PC-9 (cell line): ENCODE measurements around the gene C2CD3. TPM values are rescaled to one million over a fixed set of nuclear protein-coding genes. Genes with fewer than 3 reads are reported as not detected.

Source experiments
- BruUV-seq: library from RNA; stranded (reverse); fragments of 400-500 nt; replicated peaks from 2 replicates; lab custom pipeline; 2021; lab: Mats Ljungman, UMichigan
- CTCF ChIA-PET: fragments of 300-600 bp; sonication (Branson Sonifier 250); formaldehyde crosslinking; loops from one replicate; lab custom pipeline; 2022; ENCODE audit warnings: antibody characterized with exemption; lab: Charles Lee
- POLR2A ChIA-PET: fragments of 300-600 bp; sonication (Branson Sonifier 250); formaldehyde crosslinking; loops from one replicate; lab custom pipeline; 2022; ENCODE audit warnings: antibody characterized with exemption; ENCODE audit not compliant: unreplicated experiment; lab: Charles Lee
- DNase-seq, 2 experiments: peaks; one replicate each; pipeline versions ENCODE4 v3.0.0 to v3.0.0-alpha.2; 2015 to 2022; ENCODE audit warnings: mixed read lengths in 1 of 2
- H2AFZ ChIP-seq: fragments of 200-600 bp; sonication (generic); 2 replicates; pipeline ENCODE4 v1.8.1; 2017; ENCODE audit warnings: antibody characterized with exemption
- H3F3A ChIP-seq: fragments of 200-600 bp; sonication (generic); 2 replicates; pipeline ENCODE4 v1.8.1; 2017; ENCODE audit warnings: antibody characterized with exemption, mild to moderate bottlenecking, low read depth; ENCODE audit not compliant: insufficient read depth
- H3K27ac ChIP-seq: fragments of 200-600 bp; sonication (generic); 2 replicates; pipeline ENCODE4 v1.6.1; 2016; ENCODE audit warnings: mixed run types
- H3K27me3 ChIP-seq: fragments of 200-600 bp; sonication (generic); 2 replicates; pipeline ENCODE4 v1.6.1; 2016; ENCODE audit warnings: low read depth, mixed run types; ENCODE audit not compliant: insufficient read depth
- H3K36me3 ChIP-seq: fragments of 200-600 bp; sonication (generic); 2 replicates; pipeline ENCODE4 v1.6.1; 2016; ENCODE audit warnings: low read depth, mixed run types
- H3K4me1 ChIP-seq: fragments of 200-600 bp; sonication (generic); replicated peaks from 2 replicates; pipeline ENCODE4 v1.6.1; 2016; ENCODE audit warnings: mixed run types; ENCODE audit not compliant: insufficient read depth
- H3K4me2 ChIP-seq: fragments of 200-600 bp; sonication (generic); 2 replicates; pipeline ENCODE4 v1.6.1; 2017; ENCODE audit warnings: mixed run types
- H3K4me3 ChIP-seq: fragments of 200-600 bp; sonication (generic); 2 replicates; pipeline ENCODE4 v1.6.1; 2016; ENCODE audit warnings: mixed run types
- H3K79me2 ChIP-seq: fragments of 200-600 bp; sonication (generic); 2 replicates; pipeline ENCODE4 v1.6.1; 2017; ENCODE audit warnings: low read depth, mixed run types
- H3K9me2 ChIP-seq: fragments of 200-600 bp; sonication (generic); 2 replicates; pipeline ENCODE4 v1.8.1; 2017; ENCODE audit warnings: mild to moderate bottlenecking; ENCODE audit not compliant: insufficient read depth
- H3K9me3 ChIP-seq: fragments of 200-600 bp; sonication (generic); 2 replicates; pipeline ENCODE4 v1.8.1; 2016; ENCODE audit warnings: low read depth; ENCODE audit not compliant: insufficient read depth
- H4K20me1 ChIP-seq: fragments of 200-600 bp; sonication (generic); 2 replicates; pipeline ENCODE4 v1.8.1; 2017; ENCODE audit not compliant: insufficient read depth
- CTCF ChIP-seq: fragments of 200-600 bp; sonication (generic); conservative IDR thresholded peaks from 2 replicates; pipeline ENCODE4 v1.6.1; 2017; ENCODE audit warnings: mixed run types, antibody characterized with exemption, mild to moderate bottlenecking, moderate library complexity
- EZH2 ChIP-seq: fragments of 200-600 bp; sonication (generic); IDR thresholded peaks from 2 replicates; pipeline ENCODE4 v1.8.0; 2017; ENCODE audit warnings: antibody characterized with exemption, low read depth
- intact Hi-C: fragments of 100-400 bp; cut with micrococcal nuclease; formaldehyde crosslinking; loops from one replicate; pipeline ENCODE4 v1.10.0; 2022; ENCODE audit not compliant: unreplicated experiment
- total RNA-seq: library from RNA; stranded (reverse); gene quantifications from 2 replicates; pipeline ENCODE4 v1.2.3, GENCODE V29; 2021

Gene C2CD3
- total RNA-seq, 1 experiment from 2014 or later: 50.0 TPM

- Histone ChIP-seq H3K4me1 (peaks cover 19% of the 10 kb centered on the region), H3F3A (peaks cover 16% of the 10 kb centered on the region), H3K79me2 (no peaks in the 10 kb centered on the region), H3K9me3 (no peaks in the 10 kb centered on the region), H2AFZ (no peak overlapping the region), H3K27me3 (no peaks in the 10 kb centered on the region), H4K20me1 (no peaks in the 10 kb centered on the region), H3K36me3 (peaks cover 30% of the 10 kb centered on the region), H3K9me2 (no peaks in the 10 kb centered on the region), H3K27ac (no peak overlapping the region), H3K4me2 (no peak overlapping the region), H3K4me3 (no peak overlapping the region)
- intact Hi-C loops: no loop called here
- ChIA-PET POLR2A (interaction anchor here (0.7 kb wide), 1 partner anchor 12 kb away, joined by 5 read pairs; no protein-coding TSS in a partner anchor), CTCF (no interaction called here)
- no TSS peak for BruUV-seq
- no peak for DNase-seq
- TF ChIP-seq CTCF (no peak), EZH2 (no peak)
Measured at GRCh38 chr11:74081428-74081827, 89.4 kb downstream of the C2CD3 start.

- Histone ChIP-seq H3K4me1 (peaks cover 11% of the 10 kb centered on the region), H4K20me1 (no peaks in the 10 kb centered on the region), H3K79me2 (no peaks in the 10 kb centered on the region), H3K9me3 (no peaks in the 10 kb centered on the region), H3K36me3 (peaks cover 28% of the 10 kb centered on the region), H2AFZ (no peak overlapping the region), H3K4me3 (no peak overlapping the region), H3K27me3 (no peaks in the 10 kb centered on the region), H3K27ac (no peak overlapping the region), H3F3A (no peaks in the 10 kb centered on the region), H3K4me2 (no peak overlapping the region), H3K9me2 (no peaks in the 10 kb centered on the region)
- ChIA-PET CTCF (no interaction called here), POLR2A (no interaction called here)
- no TSS peak for BruUV-seq
- intact Hi-C loops: no loop called here
- DNase-seq: no peak
- TF ChIP-seq CTCF: no peak
- no peak for TF ChIP-seq EZH2
Measured at GRCh38 chr11:74077193-74077592, 93.6 kb downstream of the C2CD3 start.

- Histone ChIP-seq H3K4me3 (no peak overlapping the region), H3K27me3 (no peaks in the 10 kb centered on the region), H3K9me2 (no peaks in the 10 kb centered on the region), H3K4me1 (peaks cover 55% of the 10 kb centered on the region), H3K4me2 (no peak overlapping the region), H3K36me3 (peaks cover 21% of the 10 kb centered on the region), H2AFZ (no peak overlapping the region), H4K20me1 (no peaks in the 10 kb centered on the region), H3F3A (peaks cover 40% of the 10 kb centered on the region), H3K9me3 (no peaks in the 10 kb centered on the region), H3K27ac (no peak overlapping the region), H3K79me2 (no peaks in the 10 kb centered on the region)
- ChIA-PET POLR2A (interaction anchor here (0.6 kb wide), 1 partner anchor 873 kb away, joined by 6 read pairs; no protein-coding TSS in a partner anchor), CTCF (no interaction called here)
- no TSS peak for BruUV-seq
- DNase-seq: no peak
- intact Hi-C loops: no loop called here
- TF ChIP-seq EZH2 (no peak), CTCF (no peak)
Measured at GRCh38 chr11:74072721-74073120, 98.1 kb downstream of the C2CD3 start.
